ENCODE measurements around the gene WNT3.

WNT3 gene

DNA sequence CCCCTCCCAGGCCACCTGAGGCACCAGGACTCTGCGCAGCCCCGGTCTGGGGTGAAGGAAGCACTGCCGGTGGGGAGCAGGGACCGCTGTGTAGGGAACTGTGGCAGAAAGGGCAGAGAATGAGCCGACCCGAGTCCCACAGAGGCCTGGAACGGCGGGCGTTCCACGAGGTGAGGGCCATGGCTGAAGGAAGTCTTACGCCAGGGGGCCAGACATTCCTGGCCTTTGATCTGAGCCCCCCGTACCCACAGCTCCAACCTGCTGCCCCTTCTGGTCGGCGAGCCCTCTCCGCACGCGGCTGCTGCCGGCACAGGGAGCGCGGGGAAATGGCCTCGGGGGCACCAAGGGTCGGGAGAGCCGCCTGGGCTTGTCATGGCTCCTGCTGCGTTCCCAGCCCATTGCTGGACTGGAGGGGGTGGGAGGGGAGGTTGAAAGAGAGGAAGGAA is 1.4 kb upstream of the WNT3 start:
- no peak for TF ChIP-seq CTCF (IDR thresholded peaks at IDR 0.05; ENCODE audit: insufficient read depth, low read depth, low read length, missing control alignments)
- no peak overlapping the region for H3K4me3 ChIP-seq (ENCODE audit: low read depth, low read length)
- DNase-seq (ENCODE audit: low read depth): no peak

GRCh38 chr17:46818929-46819859 is 702 bp upstream of the WNT3 start:
- no peak overlapping the region; the same call in 1 of the 2 replicates for H3K4me3 ChIP-seq (ENCODE audit: low read depth, low read length)
- no peak for DNase-seq (ENCODE audit: low read depth)
- TF ChIP-seq CTCF (IDR thresholded peaks at IDR 0.05; ENCODE audit: insufficient read depth, low read depth, low read length, missing control alignments): no peak

- no peak for DNase-seq (ENCODE audit: low read depth)
These were observed 637 bp downstream of the WNT3 start for GRCh38 chr17:46817901-46818209.

DNA sequence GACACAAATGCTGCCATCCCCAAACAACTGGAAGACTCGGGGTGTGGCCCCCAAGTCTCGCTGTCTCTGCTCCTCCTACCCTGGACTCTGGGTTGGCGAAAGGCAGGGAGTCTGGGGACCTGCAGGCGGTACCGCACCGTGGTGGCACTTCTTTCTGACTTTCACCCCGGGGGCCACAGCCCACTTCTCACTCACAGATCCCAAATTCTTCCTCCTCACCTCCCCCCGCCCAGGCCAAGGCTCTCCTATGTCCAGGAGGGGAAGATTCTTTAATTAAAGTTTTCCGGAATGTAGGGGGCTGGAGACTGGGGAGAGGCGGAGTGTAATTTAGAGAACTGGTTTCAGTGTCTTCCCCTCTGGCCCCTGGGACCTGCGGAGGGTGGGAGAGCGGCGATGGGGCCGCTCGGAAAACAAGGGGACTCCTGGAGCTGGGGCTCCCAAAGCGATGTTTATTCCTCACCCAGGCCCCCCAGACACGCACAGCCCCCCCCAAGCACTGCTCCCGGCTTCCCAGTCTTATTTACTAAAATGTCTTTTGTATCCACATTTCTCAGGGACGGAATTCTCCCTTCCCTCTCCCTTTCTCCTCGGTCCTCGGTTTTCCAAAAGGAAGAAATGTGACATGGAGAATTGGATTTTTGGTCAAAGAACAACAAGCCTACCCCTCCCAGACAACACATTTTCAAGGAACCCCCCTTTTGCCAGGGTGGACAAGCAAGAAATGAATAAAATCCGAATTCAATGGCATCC is 1.2 kb downstream of the WNT3 start:
- TF ChIP-seq CTCF (IDR thresholded peaks at IDR 0.05; ENCODE audit: insufficient read depth, low read depth, low read length, missing control alignments): no peak
- DNase-seq (ENCODE audit: low read depth): no peak
- H3K4me3 ChIP-seq (ENCODE audit: low read depth, low read length): no peak overlapping the region

More at GRCh38 chr17:46817901-46818209, 637 bp downstream of the WNT3 start:
- H3K4me3 ChIP-seq (ENCODE audit: low read depth, low read length): no peak overlapping the region
- no peak for TF ChIP-seq CTCF (IDR thresholded peaks at IDR 0.05; ENCODE audit: insufficient read depth, low read depth, low read length, missing control alignments)

- no peak overlapping the region for H3K4me3 ChIP-seq (ENCODE audit: low read depth, low read length)
- no peak for DNase-seq (ENCODE audit: low read depth)
- no peak for TF ChIP-seq CTCF (IDR thresholded peaks at IDR 0.05; ENCODE audit: insufficient read depth, low read depth, low read length, missing control alignments)
These were observed 2.8 kb downstream of the WNT3 start for GRCh38 chr17:46815474-46816353.

GRCh38 chr17:46814446-46814845 is 4.0 kb downstream of the WNT3 start:
- no peak for TF ChIP-seq CTCF (IDR thresholded peaks at IDR 0.05; ENCODE audit: insufficient read depth, low read depth, low read length, missing control alignments)
- H3K4me3 ChIP-seq (ENCODE audit: low read depth, low read length): no peak overlapping the region

More at GRCh38 chr17:46814446-46814845, 4.0 kb downstream of the WNT3 start:
- no peak for DNase-seq (ENCODE audit: low read depth)
